OCI-LY3 (cell line): ENCODE measurements around the gene ITSN2.

Source experiments
- H2AFZ ChIP-seq: fragments of 200-600, 300-600 bp; shearing (Covaris generic); 2 replicates; pipeline ENCODE4 v1.6.0; 2014; ENCODE audit warnings: antibody characterized with exemption, low read depth, low read length
- H3K27ac ChIP-seq: fragments of 200-600, 300-600 bp; sonication (generic); 2 replicates; pipeline ENCODE4 v1.5.1; 2014; ENCODE audit warnings: mild to moderate bottlenecking, low read length, moderate library complexity, mixed read lengths
- H3K27me3 ChIP-seq: fragments of 200-600, 300-600 bp; sonication (generic); 2 replicates; pipeline ENCODE4 v1.6.1; 2014; ENCODE audit warnings: low read depth, low read length, mixed read lengths
- H3K36me3 ChIP-seq: fragments of 200-600, 300-600 bp; sonication (generic); replicated peaks from 2 replicates; pipeline ENCODE3; 2014; ENCODE audit warnings: low read depth, low read length, mixed read lengths
- H3K4me1 ChIP-seq: fragments of 300-600, 200-600 bp; sonication (generic); 2 replicates; pipeline ENCODE4 v1.6.1; 2014; ENCODE audit warnings: low read length, mixed read lengths
- H3K4me2 ChIP-seq: fragments of 200-600, 300-600 bp; sonication (generic); 2 replicates; pipeline ENCODE4 v1.6.1; 2014; ENCODE audit warnings: low read length, mixed read lengths
- H3K4me3 ChIP-seq: fragments of 300-600, 200-600 bp; sonication (generic); 2 replicates; pipeline ENCODE4 v1.5.1; 2014; ENCODE audit warnings: antibody characterized with exemption, mild to moderate bottlenecking, low read length, moderate library complexity
- H3K79me2 ChIP-seq: fragments of 300-600, 200-600 bp; shearing (Covaris generic); 2 replicates; pipeline ENCODE4 v1.6.1; 2014; ENCODE audit warnings: mild to moderate bottlenecking, low read length, mixed read lengths
- H3K9ac ChIP-seq: fragments of 300-600, 200-600 bp; shearing (Covaris generic); 2 replicates; pipeline ENCODE4 v1.6.0; 2014; ENCODE audit warnings: mild to moderate bottlenecking, low read length, moderate library complexity
- H3K9me3 ChIP-seq: fragments of 200-600, 300-600 bp; shearing (Covaris generic); 2 replicates; pipeline ENCODE4 v1.6.1; 2014; ENCODE audit warnings: low read length, mixed read lengths; ENCODE audit not compliant: insufficient read depth
- H4K20me1 ChIP-seq: fragments of 200-600, 300-600 bp; sonication (generic); 2 replicates; pipeline ENCODE4 v1.6.1; 2016; ENCODE audit warnings: low read length, mixed read lengths; ENCODE audit not compliant: insufficient read depth
- EZH2phosphoT487 ChIP-seq: fragments of 200-600 bp; shearing (Covaris generic); IDR thresholded peaks from 2 replicates; pipeline ENCODE4 v1.6.1; 2018; ENCODE audit warnings: antibody characterized with exemption, mixed run types, low read depth
- TF ChIP-seq, protein P1 (sequence below): fragments of 200-600, 300-600 bp; sonication (generic); IDR thresholded peaks from 2 replicates; pipeline ENCODE4 v1.5.1; 2014; ENCODE audit warnings: antibody characterized with exemption, low read length, low read depth

Gene ITSN2

DNA sequence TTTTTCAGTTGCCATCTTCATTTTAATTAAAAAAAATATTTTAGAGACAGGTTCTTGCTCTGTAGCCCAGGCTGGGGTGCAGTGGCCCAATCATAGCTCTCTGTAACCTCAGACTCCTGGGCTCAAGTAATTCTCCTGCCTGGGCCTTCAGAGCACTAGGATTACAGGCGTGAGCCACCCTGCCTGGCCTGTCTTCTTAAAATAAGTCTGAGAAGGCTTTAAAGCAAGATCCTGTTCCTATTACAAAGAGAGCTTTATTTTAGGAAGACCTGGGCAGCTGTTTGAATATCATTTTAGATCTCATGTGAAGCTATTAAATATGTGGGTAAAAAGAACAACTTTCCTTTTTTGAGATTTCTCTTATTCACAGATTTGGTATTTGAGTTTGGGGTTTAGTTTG, 184.0 kb downstream of the ITSN2 start:
- Histone ChIP-seq H3K27ac (no peak overlapping the region), H3K4me3 (no peak overlapping the region), H4K20me1 (no peaks in the 10 kb centered on the region), H3K27me3 (no peaks in the 10 kb centered on the region), H3K36me3 (no peaks in the 10 kb centered on the region), H3K79me2 (no peaks in the 10 kb centered on the region), H2AFZ (no peak overlapping the region), H3K9me3 (no peaks in the 10 kb centered on the region), H3K4me1 (peaks cover 2% of the 10 kb centered on the region; the same call in 1 of the 2 replicates), H3K9ac (no peak overlapping the region), H3K4me2 (no peak overlapping the region)
- TF ChIP-seq EZH2phosphoT487: no peak
- TF ChIP-seq, protein P1, sequence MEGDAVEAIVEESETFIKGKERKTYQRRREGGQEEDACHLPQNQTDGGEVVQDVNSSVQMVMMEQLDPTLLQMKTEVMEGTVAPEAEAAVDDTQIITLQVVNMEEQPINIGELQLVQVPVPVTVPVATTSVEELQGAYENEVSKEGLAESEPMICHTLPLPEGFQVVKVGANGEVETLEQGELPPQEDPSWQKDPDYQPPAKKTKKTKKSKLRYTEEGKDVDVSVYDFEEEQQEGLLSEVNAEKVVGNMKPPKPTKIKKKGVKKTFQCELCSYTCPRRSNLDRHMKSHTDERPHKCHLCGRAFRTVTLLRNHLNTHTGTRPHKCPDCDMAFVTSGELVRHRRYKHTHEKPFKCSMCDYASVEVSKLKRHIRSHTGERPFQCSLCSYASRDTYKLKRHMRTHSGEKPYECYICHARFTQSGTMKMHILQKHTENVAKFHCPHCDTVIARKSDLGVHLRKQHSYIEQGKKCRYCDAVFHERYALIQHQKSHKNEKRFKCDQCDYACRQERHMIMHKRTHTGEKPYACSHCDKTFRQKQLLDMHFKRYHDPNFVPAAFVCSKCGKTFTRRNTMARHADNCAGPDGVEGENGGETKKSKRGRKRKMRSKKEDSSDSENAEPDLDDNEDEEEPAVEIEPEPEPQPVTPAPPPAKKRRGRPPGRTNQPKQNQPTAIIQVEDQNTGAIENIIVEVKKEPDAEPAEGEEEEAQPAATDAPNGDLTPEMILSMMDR: no peak

DNA sequence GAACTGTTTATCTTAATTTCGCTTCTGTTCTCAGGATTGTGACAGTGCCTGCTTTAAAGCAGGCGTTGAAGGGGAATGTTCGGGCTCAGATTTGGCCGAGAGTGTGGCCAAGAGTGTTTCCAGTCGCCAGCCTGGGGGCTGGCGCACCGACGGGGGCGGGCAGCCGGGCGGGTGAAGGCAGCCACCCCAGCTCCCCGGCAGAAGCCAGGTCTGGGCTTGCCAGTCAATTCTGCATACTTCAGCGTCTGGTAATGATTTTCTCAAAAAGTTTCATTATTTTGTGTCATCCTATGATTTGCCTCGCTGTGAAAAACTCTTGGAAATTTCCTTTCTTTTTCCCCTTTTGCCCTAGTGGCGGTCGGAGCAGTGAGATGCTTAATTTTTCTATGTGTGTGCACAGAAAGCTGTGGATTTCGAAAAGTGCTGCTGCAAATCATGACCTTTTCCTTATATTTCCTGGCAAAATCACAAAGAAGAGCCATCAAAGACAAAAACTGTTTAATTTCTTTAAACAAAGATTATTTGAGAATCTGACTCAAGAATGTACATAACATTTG, 184.6 kb downstream of the ITSN2 start:
- peaks cover 2% of the 10 kb centered on the region; the same call in 1 of the 2 replicates for H3K4me1 ChIP-seq
- H3K4me3 ChIP-seq: no peak overlapping the region
- no peaks in the 10 kb centered on the region for H3K27me3 ChIP-seq
- H3K4me2 ChIP-seq: no peak overlapping the region
- no peak overlapping the region for H3K27ac ChIP-seq
- H4K20me1 ChIP-seq: no peaks in the 10 kb centered on the region
- no peak overlapping the region for H2AFZ ChIP-seq
- H3K36me3 ChIP-seq: no peaks in the 10 kb centered on the region
- no peak overlapping the region for H3K9ac ChIP-seq
- no peaks in the 10 kb centered on the region for H3K9me3 ChIP-seq
- H3K79me2 ChIP-seq: no peaks in the 10 kb centered on the region
- no peak for TF ChIP-seq EZH2phosphoT487
- TF ChIP-seq, protein P1: no peak

DNA sequence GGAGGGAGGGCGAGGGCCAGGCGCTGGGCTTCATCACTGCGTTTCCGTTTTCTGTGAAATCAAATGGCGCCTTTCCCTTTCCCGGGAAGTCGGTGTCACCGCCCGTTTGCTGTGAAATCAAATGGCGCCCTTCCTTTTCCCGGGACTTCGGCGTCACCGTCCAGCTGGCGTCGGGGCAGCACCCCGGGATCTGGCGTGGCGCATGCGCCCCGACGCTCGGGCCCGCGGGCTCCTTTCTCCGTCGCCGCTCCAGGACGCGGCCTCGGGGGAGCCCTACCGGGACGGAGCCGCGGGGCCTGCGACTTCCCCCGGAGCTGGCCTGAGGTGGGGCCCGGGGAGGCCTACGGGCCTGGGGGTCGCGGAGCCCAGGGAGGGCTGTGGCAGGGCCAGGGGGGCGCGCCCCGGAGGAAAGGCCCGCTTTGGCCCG, 185.5 kb downstream of the ITSN2 start, which contains the start of gene FAM228A:
TSS of gene FAM228A (plus strand) at position 203 of the 427 bp plus-strand sequence. CDS start 428 bp downstream, outside the sequence.
- H3K27ac ChIP-seq: no peak within 1 kb of the TSS
- H2AFZ ChIP-seq: no peak within 1 kb of the TSS
- no peak within 1 kb of the TSS for H3K4me2 ChIP-seq
- H3K9ac ChIP-seq: no peak within 1 kb of the TSS
- H3K4me3 ChIP-seq: no peak within 1 kb of the TSS
- no peaks in the 10 kb centered on the region for H3K27me3 ChIP-seq
- no peaks in the 10 kb centered on the region for H4K20me1 ChIP-seq
- H3K36me3 ChIP-seq: no peaks in the 10 kb centered on the region
- no peak for TF ChIP-seq EZH2phosphoT487
- TF ChIP-seq, protein P1: no peak
- peaks cover 2% of the 10 kb centered on the region; the same call in 1 of the 2 replicates for H3K4me1 ChIP-seq
- no peaks in the 10 kb centered on the region for H3K9me3 ChIP-seq
- H3K79me2 ChIP-seq: no peaks in the 10 kb centered on the region

DNA sequence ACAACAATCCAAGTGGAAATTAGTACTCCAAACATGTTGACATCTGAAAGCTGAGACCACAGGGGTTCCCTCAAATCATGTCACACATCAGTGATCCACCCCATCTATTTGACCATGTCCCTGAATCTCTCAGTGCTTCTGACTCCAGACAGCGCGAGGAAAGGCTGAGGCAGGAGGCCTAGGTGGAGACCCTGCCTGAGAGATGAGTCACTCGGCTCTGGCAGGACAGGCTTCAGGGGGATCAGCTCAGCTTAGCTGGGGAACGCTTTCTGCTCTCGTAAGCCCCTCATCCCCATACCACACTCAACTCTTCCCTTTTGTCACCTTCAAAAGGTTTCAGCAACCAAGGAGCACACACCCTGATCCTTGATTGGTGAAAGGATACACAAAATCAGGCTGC, 191.3 kb downstream of the ITSN2 start:
- Histone ChIP-seq H3K79me2 (no peaks in the 10 kb centered on the region), H3K9ac (no peak overlapping the region), H4K20me1 (no peaks in the 10 kb centered on the region), H3K27me3 (no peaks in the 10 kb centered on the region), H3K4me2 (no peak overlapping the region), H3K4me3 (no peak overlapping the region), H3K4me1 (peaks cover 13% of the 10 kb centered on the region), H3K9me3 (no peaks in the 10 kb centered on the region), H2AFZ (no peak overlapping the region), H3K27ac (no peak overlapping the region), H3K36me3 (no peaks in the 10 kb centered on the region)
- TF ChIP-seq, protein P1: no peak
- TF ChIP-seq EZH2phosphoT487: no peak
